Mucosa of descending colon (tissue), 3 donors: ENCODE measurements around the gene RAP1A. TPM values are rescaled to one million over a fixed set of nuclear protein-coding genes. Genes with fewer than 3 reads are reported as not detected.

Experiments used
- ATAC-seq: fragments of 200-7000 bp; cut with Tn5 transposase; one replicate; pipeline ENCODE4 v1.9.1; 2020; ENCODE audit warnings: mild to moderate bottlenecking, moderate library complexity
- DNase-seq, 3 donors: peaks; one replicate each; pipeline ENCODE4 v3.0.0-alpha.2; 2020
- H3K36me3 ChIP-seq: fragments of 200-600 bp; one replicate; pipeline ENCODE4 v1.8.0; 2021; ENCODE audit warnings: low read depth, mild to moderate bottlenecking
- H3K4me1 ChIP-seq: fragments of 200-600 bp; one replicate; pipeline ENCODE4 v1.8.0; 2021; ENCODE audit warnings: low read depth, mild to moderate bottlenecking
- H3K4me3 ChIP-seq: fragments of 200-600 bp; one replicate; pipeline ENCODE4 v1.8.0; 2021; ENCODE audit warnings: mild to moderate bottlenecking
- H3K9me3 ChIP-seq: fragments of 200-600 bp; one replicate; pipeline ENCODE4 v1.8.0; 2021; ENCODE audit warnings: mild to moderate bottlenecking
- intact Hi-C, 2 donors: fragments of 100-400 bp; cut with DNase I in 1 of 2; cut with micrococcal nuclease in 1 of 2; formaldehyde crosslinking; loops; one replicate each; pipeline versions ENCODE4 v1.11.0 to v1.11.1; 2022; cut with DNase I, micrococcal nuclease
- total RNA-seq, 3 donors: library from RNA; stranded (reverse); fragmentation: NEBNext Ultra II Directional in 2 of 3; extraction: Animal tissue kit (Norgen Biotek cat#: 25700) in 2 of 3; gene quantifications; one replicate each; pipeline versions ENCODE4 v1.2.1 to v1.2.4, GENCODE V29; 2021 to 2023
- TF ChIP-seq, protein P1 (sequence below): fragments of 200-600 bp; IDR thresholded peaks from one replicate; pipeline ENCODE4 v1.8.0; 2022; ENCODE audit warnings: antibody characterized with exemption, mild to moderate bottlenecking
- donor health status: DM: no; HTN: no; CAD: no; lungs with moderate emphysema.
- donor health status: DM: no; HTN: no; CAD: no.
- donor health status: DM: no; HTN: yes; CAD: no.

RAP1A gene
- total RNA-seq, 3 donors from 2014 or later, result 84.4 to 272 (median 95.4) TPM

DNA sequence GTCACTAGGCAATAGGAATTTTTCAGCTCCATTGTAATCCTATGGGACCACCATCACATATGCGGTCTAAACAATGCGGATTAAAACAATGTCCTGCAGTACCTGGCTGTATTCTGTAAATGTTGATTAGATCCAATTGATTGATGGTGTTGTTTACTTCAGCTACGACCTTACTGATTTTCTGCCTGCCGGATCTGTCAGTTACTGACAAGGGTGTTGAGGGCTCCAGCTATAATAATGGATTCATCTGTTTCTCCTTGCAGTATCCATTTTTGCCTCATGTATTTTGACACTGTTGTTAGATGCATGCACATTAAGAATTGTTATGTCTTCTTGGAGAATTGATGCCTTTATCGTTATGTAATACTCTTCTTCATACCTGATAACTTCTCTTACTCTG is 39.0 kb downstream of the RAP1A start:
- no peak overlapping the region for H3K4me3 ChIP-seq
- TF ChIP-seq, protein P1, sequence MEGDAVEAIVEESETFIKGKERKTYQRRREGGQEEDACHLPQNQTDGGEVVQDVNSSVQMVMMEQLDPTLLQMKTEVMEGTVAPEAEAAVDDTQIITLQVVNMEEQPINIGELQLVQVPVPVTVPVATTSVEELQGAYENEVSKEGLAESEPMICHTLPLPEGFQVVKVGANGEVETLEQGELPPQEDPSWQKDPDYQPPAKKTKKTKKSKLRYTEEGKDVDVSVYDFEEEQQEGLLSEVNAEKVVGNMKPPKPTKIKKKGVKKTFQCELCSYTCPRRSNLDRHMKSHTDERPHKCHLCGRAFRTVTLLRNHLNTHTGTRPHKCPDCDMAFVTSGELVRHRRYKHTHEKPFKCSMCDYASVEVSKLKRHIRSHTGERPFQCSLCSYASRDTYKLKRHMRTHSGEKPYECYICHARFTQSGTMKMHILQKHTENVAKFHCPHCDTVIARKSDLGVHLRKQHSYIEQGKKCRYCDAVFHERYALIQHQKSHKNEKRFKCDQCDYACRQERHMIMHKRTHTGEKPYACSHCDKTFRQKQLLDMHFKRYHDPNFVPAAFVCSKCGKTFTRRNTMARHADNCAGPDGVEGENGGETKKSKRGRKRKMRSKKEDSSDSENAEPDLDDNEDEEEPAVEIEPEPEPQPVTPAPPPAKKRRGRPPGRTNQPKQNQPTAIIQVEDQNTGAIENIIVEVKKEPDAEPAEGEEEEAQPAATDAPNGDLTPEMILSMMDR, result no peak
- intact Hi-C loops, result loop anchor here in 1 of 2 donors (10.0 kb wide), 1 partner anchor 144 kb away; no protein-coding TSS in a partner anchor
- H3K36me3 ChIP-seq, result no peaks in the 10 kb centered on the region
- ATAC-seq (no peak), DNase-seq (no peak)
- no peaks in the 10 kb centered on the region for H3K9me3 ChIP-seq
- peaks cover 56% of the 10 kb centered on the region for H3K4me1 ChIP-seq

DNA sequence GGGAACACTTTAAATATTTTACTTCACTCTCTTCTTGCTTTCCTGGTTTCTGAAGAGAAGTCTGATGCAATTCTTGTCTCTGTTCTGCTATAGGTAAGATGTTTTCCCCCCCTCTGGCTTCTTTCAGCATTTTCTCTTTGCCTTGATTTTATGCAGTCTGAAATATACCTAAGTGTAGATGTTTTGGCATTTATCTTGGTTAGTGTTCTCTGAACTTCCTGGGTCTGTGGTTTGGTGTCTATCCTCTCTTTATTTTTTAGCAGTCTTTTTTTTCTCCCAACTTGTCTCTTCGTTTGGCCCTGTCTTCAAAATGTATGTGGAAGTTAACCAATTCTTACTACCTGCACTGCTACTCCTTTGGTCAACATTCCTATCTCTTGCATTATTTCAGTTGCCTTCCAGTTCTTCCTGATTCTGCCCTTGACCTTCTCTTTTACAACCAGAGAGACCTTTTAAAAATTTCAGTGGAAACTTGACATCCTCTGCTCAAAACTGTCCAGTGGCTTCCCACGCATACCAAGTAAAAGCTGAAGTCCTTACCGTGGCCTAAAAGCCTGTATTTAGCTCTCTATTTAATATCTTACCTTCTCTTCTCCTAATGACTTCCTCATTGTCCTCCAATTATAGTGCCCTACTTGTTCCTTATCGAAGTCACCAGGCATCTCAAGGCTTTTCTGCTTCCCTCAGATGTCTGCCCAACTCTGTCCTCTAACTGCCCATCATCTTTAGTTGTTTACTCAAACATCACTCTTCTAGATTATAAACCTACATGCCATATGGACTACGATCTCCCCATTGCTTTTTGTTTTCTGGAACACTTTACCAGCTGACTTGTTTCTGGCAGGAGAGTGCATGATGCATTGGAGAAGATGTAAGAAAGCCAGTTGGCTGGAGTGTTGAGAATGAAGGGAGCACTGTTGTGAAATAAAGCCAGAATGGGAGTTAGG is 40.9 kb downstream of the RAP1A start:
- H3K4me3 ChIP-seq, result no peak overlapping the region
- no peaks in the 10 kb centered on the region for H3K9me3 ChIP-seq
- intact Hi-C loops, result no loop called here
- DNase-seq, result peak in 1 of 3 donors; percentile 27
- H3K36me3 ChIP-seq, result no peaks in the 10 kb centered on the region
- peak; percentile 88 for ATAC-seq
- peaks cover 62% of the 10 kb centered on the region for H3K4me1 ChIP-seq
- TF ChIP-seq, protein P1, result no peak

DNA sequence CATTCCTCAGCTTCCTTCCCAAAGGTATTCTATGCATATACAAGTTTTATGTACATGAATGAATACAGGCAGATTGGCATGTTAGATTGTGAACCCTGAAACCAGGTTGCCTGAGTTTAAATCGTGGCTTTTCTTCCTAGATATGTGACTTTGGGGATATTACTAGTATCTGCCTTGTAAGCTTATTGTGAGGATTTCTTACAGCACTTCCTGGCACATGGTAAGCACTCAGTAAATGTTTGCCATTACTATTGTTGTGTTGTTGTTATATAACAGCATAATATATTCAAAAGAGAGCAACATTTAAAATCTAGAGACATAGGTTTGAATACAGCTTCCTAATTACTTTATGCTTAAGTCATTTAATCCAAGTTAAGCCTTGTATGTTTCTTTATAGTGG is 45.1 kb downstream of the RAP1A start:
- intact Hi-C loops, result no loop called here
- peaks cover 49% of the 10 kb centered on the region for H3K4me1 ChIP-seq
- ATAC-seq (no peak), DNase-seq (no peak)
- H3K4me3 ChIP-seq, result no peak overlapping the region
- no peaks in the 10 kb centered on the region for H3K9me3 ChIP-seq
- H3K36me3 ChIP-seq, result no peaks in the 10 kb centered on the region
- TF ChIP-seq, protein P1, result no peak

GRCh38 chr1:111665497-111665896 is 45.9 kb downstream of the RAP1A start:
- no peaks in the 10 kb centered on the region for H3K9me3 ChIP-seq
- TF ChIP-seq, protein P1, result no peak
- intact Hi-C loops, result no loop called here
- ATAC-seq (no peak), DNase-seq (no peak)
- H3K4me3 ChIP-seq, result no peak overlapping the region
- peaks cover 41% of the 10 kb centered on the region for H3K4me1 ChIP-seq
- no peaks in the 10 kb centered on the region for H3K36me3 ChIP-seq

DNA sequence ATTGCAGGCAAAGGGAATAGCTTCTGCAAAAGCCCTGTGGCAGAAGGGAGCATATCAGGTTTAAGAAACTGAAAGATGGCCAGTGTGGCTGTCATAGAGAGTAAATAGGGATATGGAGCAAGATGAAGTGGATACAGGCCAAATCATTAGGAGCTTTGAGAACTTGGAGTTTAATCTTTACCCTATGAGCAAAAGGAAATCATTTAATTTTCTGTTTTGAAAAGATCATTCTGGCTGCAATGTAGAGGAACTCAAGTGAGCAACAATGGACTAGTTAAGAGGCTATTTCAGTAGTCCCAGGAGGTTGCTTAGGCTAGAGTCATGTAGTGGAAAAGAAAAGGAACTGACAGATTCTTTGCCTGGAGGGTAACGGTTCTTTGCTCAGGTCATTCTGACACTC is 47.2 kb downstream of the RAP1A start:
- Histone ChIP-seq H3K4me1 (peaks cover 32% of the 10 kb centered on the region), H3K9me3 (no peaks in the 10 kb centered on the region), H3K4me3 (no peak overlapping the region), H3K36me3 (no peaks in the 10 kb centered on the region)
- DNase-seq, result no peak
- TF ChIP-seq, protein P1, result no peak
- peak; percentile 31 for ATAC-seq
- intact Hi-C loops, result no loop called here
